Stimulated activated naive CD8-positive, alpha-beta T cell treated with anti-CD3 and anti-CD28 coated beads, Interleukin-15, Interleukin-2, amounts not matched to agents 100 ng/mL and 50 ng/mL, for 24 hours (primary cell): ENCODE data around the gene KEL.
"Not testable (repeated sequence)": the region's sequence is repeated elsewhere in the genome, so short reads cannot be mapped to it uniquely, and the experiment has no call there.

Experiments used
- H3K27ac Mint-ChIP-seq: one replicate; pipeline ENCODE4 v1.8.0; 2021; ENCODE audit warnings: mild to moderate bottlenecking, mixed read lengths
- H3K27me3 Mint-ChIP-seq: one replicate; pipeline ENCODE4 v1.8.0; 2021; ENCODE audit warnings: mixed read lengths
- H3K36me3 Mint-ChIP-seq: one replicate; pipeline ENCODE4 v1.8.0; 2021; ENCODE audit warnings: low read depth, mixed read lengths
- H3K4me1 Mint-ChIP-seq: one replicate; pipeline ENCODE4 v1.8.0; 2021; ENCODE audit warnings: low read depth, mixed read lengths
- H3K4me3 Mint-ChIP-seq: one replicate; pipeline ENCODE4 v1.8.0; 2021; ENCODE audit warnings: mild to moderate bottlenecking, mixed read lengths
- H3K9me3 Mint-ChIP-seq: one replicate; pipeline ENCODE4 v1.8.0; 2021; ENCODE audit warnings: mixed read lengths

The KEL gene

GRCh38 chr7:142978402-142978801, 16.2 kb upstream of the KEL start:
- H3K27ac Mint-ChIP-seq, H3K36me3 Mint-ChIP-seq, H3K4me3 Mint-ChIP-seq, H3K4me1 Mint-ChIP-seq, H3K9me3 Mint-ChIP-seq: not testable (repeated sequence)
- peaks cover 12% of the 10 kb centered on the region for H3K27me3 Mint-ChIP-seq

- Mint-ChIP-seq H3K4me3 (no peak overlapping the region), H3K27me3 (peaks cover 14% of the 10 kb centered on the region), H3K9me3 (peaks cover 3% of the 10 kb centered on the region), H3K4me1 (no peaks in the 10 kb centered on the region), H3K36me3 (no peaks in the 10 kb centered on the region), H3K27ac (no peak overlapping the region)
Observed at GRCh38 chr7:142974626-142975025, 12.5 kb upstream of the KEL start.

- Mint-ChIP-seq H3K4me1 (no peaks in the 10 kb centered on the region), H3K36me3 (no peaks in the 10 kb centered on the region), H3K4me3 (no peak overlapping the region), H3K27me3 (peaks cover 26% of the 10 kb centered on the region), H3K27ac (no peak overlapping the region), H3K9me3 (no peaks in the 10 kb centered on the region)
Observed at GRCh38 chr7:142969183-142969582, 7.0 kb upstream of the KEL start.

- peaks cover 28% of the 10 kb centered on the region for H3K27me3 Mint-ChIP-seq
- H3K9me3 Mint-ChIP-seq, result no peaks in the 10 kb centered on the region
- no peaks in the 10 kb centered on the region for H3K36me3 Mint-ChIP-seq
- H3K4me3 Mint-ChIP-seq, result no peak overlapping the region
- H3K27ac Mint-ChIP-seq, result no peak overlapping the region
- no peaks in the 10 kb centered on the region for H3K4me1 Mint-ChIP-seq
Observed at GRCh38 chr7:142968229-142968628, 6.1 kb upstream of the KEL start.

GRCh38 chr7:142964502-142965246, 2.5 kb upstream of the KEL start:
- H3K27me3 Mint-ChIP-seq, result peaks cover 30% of the 10 kb centered on the region
- no peaks in the 10 kb centered on the region for H3K9me3 Mint-ChIP-seq
- no peak overlapping the region for H3K27ac Mint-ChIP-seq
- no peaks in the 10 kb centered on the region for H3K36me3 Mint-ChIP-seq
- H3K4me3 Mint-ChIP-seq, result no peak overlapping the region
- H3K4me1 Mint-ChIP-seq, result no peaks in the 10 kb centered on the region

- Mint-ChIP-seq H3K4me3 (no peak overlapping the region), H3K36me3 (no peaks in the 10 kb centered on the region), H3K27ac (no peak overlapping the region), H3K9me3 (no peaks in the 10 kb centered on the region), H3K27me3 (peaks cover 32% of the 10 kb centered on the region), H3K4me1 (no peaks in the 10 kb centered on the region)
Observed at GRCh38 chr7:142963993-142964392, 1.8 kb upstream of the KEL start.

- no peaks in the 10 kb centered on the region for H3K9me3 Mint-ChIP-seq
- no peak overlapping the region for H3K4me3 Mint-ChIP-seq
- no peaks in the 10 kb centered on the region for H3K4me1 Mint-ChIP-seq
- no peaks in the 10 kb centered on the region for H3K36me3 Mint-ChIP-seq
- peaks cover 28% of the 10 kb centered on the region for H3K27me3 Mint-ChIP-seq
- no peak overlapping the region for H3K27ac Mint-ChIP-seq
Observed at GRCh38 chr7:142962991-142963390, 828 bp upstream of the KEL start.

- no peaks in the 10 kb centered on the region for H3K36me3 Mint-ChIP-seq
- H3K9me3 Mint-ChIP-seq, result peaks cover under 1% of the 10 kb centered on the region
- no peak overlapping the region for H3K4me3 Mint-ChIP-seq
- H3K27ac Mint-ChIP-seq, result no peak overlapping the region
- H3K4me1 Mint-ChIP-seq, result no peaks in the 10 kb centered on the region
- peaks cover 28% of the 10 kb centered on the region for H3K27me3 Mint-ChIP-seq
Observed at GRCh38 chr7:142961595-142961972, 579 bp downstream of the KEL start.

GRCh38 chr7:142960955-142961512, 1.1 kb downstream of the KEL start:
- no peak overlapping the region for H3K4me3 Mint-ChIP-seq
- no peaks in the 10 kb centered on the region for H3K4me1 Mint-ChIP-seq
- H3K36me3 Mint-ChIP-seq, result peaks cover 2% of the 10 kb centered on the region
- no peak overlapping the region for H3K27ac Mint-ChIP-seq
- peaks cover 6% of the 10 kb centered on the region for H3K9me3 Mint-ChIP-seq
- H3K27me3 Mint-ChIP-seq, result peaks cover 28% of the 10 kb centered on the region

- Mint-ChIP-seq H3K36me3 (peaks cover 8% of the 10 kb centered on the region), H3K4me3 (no peak overlapping the region), H3K9me3 (peaks cover 17% of the 10 kb centered on the region), H3K27ac (no peak overlapping the region), H3K27me3 (peaks cover 28% of the 10 kb centered on the region), H3K4me1 (no peaks in the 10 kb centered on the region)
Observed at GRCh38 chr7:142959202-142959601, 3.0 kb downstream of the KEL start.

- H3K27me3 Mint-ChIP-seq, result peaks cover 23% of the 10 kb centered on the region
- H3K9me3 Mint-ChIP-seq, result peaks cover 23% of the 10 kb centered on the region
- H3K36me3 Mint-ChIP-seq, result peaks cover 8% of the 10 kb centered on the region
- no peak overlapping the region for H3K27ac Mint-ChIP-seq
- H3K4me3 Mint-ChIP-seq, result no peak overlapping the region
- no peaks in the 10 kb centered on the region for H3K4me1 Mint-ChIP-seq
Observed at GRCh38 chr7:142957723-142958122, 4.4 kb downstream of the KEL start.

GRCh38 chr7:142956951-142957623, 5.1 kb downstream of the KEL start:
- H3K4me3 Mint-ChIP-seq, result no peak overlapping the region
- H3K27me3 Mint-ChIP-seq, result peaks cover 23% of the 10 kb centered on the region
- no peaks in the 10 kb centered on the region for H3K4me1 Mint-ChIP-seq
- H3K36me3 Mint-ChIP-seq, result peaks cover 8% of the 10 kb centered on the region
- H3K9me3 Mint-ChIP-seq, result peaks cover 23% of the 10 kb centered on the region
- no peak overlapping the region for H3K27ac Mint-ChIP-seq

- Mint-ChIP-seq H3K9me3 (peaks cover 23% of the 10 kb centered on the region), H3K27ac (no peak overlapping the region), H3K27me3 (peaks cover 15% of the 10 kb centered on the region), H3K36me3 (peaks cover 8% of the 10 kb centered on the region), H3K4me3 (no peak overlapping the region), H3K4me1 (no peaks in the 10 kb centered on the region)
Observed at GRCh38 chr7:142954680-142955268, 7.4 kb downstream of the KEL start.

GRCh38 chr7:142950235-142950634, 11.9 kb downstream of the KEL start:
- peaks cover 10% of the 10 kb centered on the region for H3K9me3 Mint-ChIP-seq
- no peaks in the 10 kb centered on the region for H3K4me1 Mint-ChIP-seq
- H3K4me3 Mint-ChIP-seq, result no peak overlapping the region
- H3K36me3 Mint-ChIP-seq, result no peaks in the 10 kb centered on the region
- peaks cover 5% of the 10 kb centered on the region for H3K27me3 Mint-ChIP-seq
- H3K27ac Mint-ChIP-seq, result no peak overlapping the region

- Mint-ChIP-seq H3K4me3 (no peak overlapping the region), H3K4me1 (no peaks in the 10 kb centered on the region), H3K27ac (no peak overlapping the region), H3K36me3 (no peaks in the 10 kb centered on the region), H3K9me3 (no peaks in the 10 kb centered on the region), H3K27me3 (peaks cover 5% of the 10 kb centered on the region)
Observed at GRCh38 chr7:142948603-142949002, 13.6 kb downstream of the KEL start.
